K562 (cell line): ENCODE measurements around the gene RBM20. TPM values are rescaled to one million over a fixed set of nuclear protein-coding genes. Genes with fewer than 3 reads are reported as not detected.

Experiments
- ATAC-seq: fragments of 200-7000 bp; cut with Tn5 transposase; 3 replicates; pipeline ENCODE4 v1.9.1; 2020; ENCODE audit warnings: moderate library complexity
- BruUV-seq: library from RNA; stranded (reverse); fragments of 400-500 nt; replicated peaks from 2 replicates; lab custom pipeline; 2021; lab: Mats Ljungman, UMichigan
- CTCF ChIA-PET: fragments of 300-600 bp; formaldehyde crosslinking; extraction: SDS; loops from one replicate; lab custom pipeline; 2021; ENCODE audit warnings: low intra/inter-chr PET ratio; lab: Yijun Ruan, JAX
- POLR2A ChIA-PET: fragments of 300-600, 350-650 bp; sonication (Branson Sonifier 250); formaldehyde crosslinking; extraction: SDS; loops from one replicate; lab custom pipeline; 2021; ENCODE audit warnings: antibody characterized with exemption, inconsistent platforms; lab: Yijun Ruan, JAX
- DNase-seq, 4 experiments: peaks; one replicate each; pipeline versions ENCODE4 v3.0.0 to v3.0.0-alpha.2; 2011 to 2018; ENCODE audit warnings: low spot score in 3 of 4, mixed read lengths in 3 of 4; ENCODE audit errors: extremely low read depth in 1 of 4
- FAIRE-seq: peaks from 2 replicates; lab custom pipeline; 2011; peaks lifted over from hg19 to GRCh38; lab: Jason Lieb, UNC
- H2AFZ ChIP-seq: 2 replicates; pipeline ENCODE4 v1.6.0; 2011; ENCODE audit warnings: low read depth, low read length, control low read depth, inconsistent platforms
- H3K27ac ChIP-seq: fragments of 200-600 bp; 3 replicates; pipeline ENCODE4 v1.8.0; 2011; ENCODE audit warnings: low read depth, mild to moderate bottlenecking, control low read depth, inconsistent platforms, low read length, moderate library complexity, mixed read lengths; ENCODE audit errors: extremely low read depth
- H3K27me3 ChIP-seq, 2 experiments: fragments of 300-600 bp in 1 of 2; 2 replicates in 1 of 2; 3 replicates in 1 of 2; pipeline versions ENCODE4 v1.6.0 to v1.8.0; 2011; ENCODE audit warnings: inconsistent platforms in 2 of 2, low read length in 2 of 2, mild to moderate bottlenecking in 1 of 2, mixed read lengths in 1 of 2, moderate library complexity in 1 of 2; ENCODE audit not compliant: control insufficient read depth in 2 of 2, insufficient read depth in 2 of 2
- H3K36me3 ChIP-seq: fragments of 300-600 bp; 3 replicates; pipeline ENCODE4 v1.8.0; 2011; ENCODE audit warnings: mild to moderate bottlenecking, low read length, inconsistent platforms; ENCODE audit not compliant: control insufficient read depth, insufficient read depth
- H3K4me1 ChIP-seq, 2 experiments: fragments of 200-600 bp in 1 of 2; replicated peaks in 1 of 2; 2 replicates in 1 of 2; 3 replicates in 1 of 2; pipeline versions ENCODE4 v1.5.1 to v1.8.0; 2011; ENCODE audit warnings: inconsistent platforms in 2 of 2, low read length in 2 of 2, mild to moderate bottlenecking in 1 of 2, mixed read lengths in 1 of 2, moderate library complexity in 1 of 2; ENCODE audit not compliant: control insufficient read depth in 2 of 2, insufficient read depth in 2 of 2
- H3K4me2 ChIP-seq: 2 replicates; pipeline ENCODE4 v1.6.1; 2011; ENCODE audit warnings: low read length, control low read depth, inconsistent platforms, mixed read lengths; ENCODE audit not compliant: insufficient read depth
- H3K4me3 ChIP-seq: fragments of 200-600 bp; sonication (generic), shearing (Covaris generic); 2 replicates; pipeline ENCODE4 v1.5.1; 2016; ENCODE audit warnings: control low read depth, inconsistent platforms
- H3K79me2 ChIP-seq: fragments of 200-600 bp; 3 replicates; pipeline ENCODE4 v1.8.0; 2011; ENCODE audit warnings: low read length, inconsistent platforms; ENCODE audit not compliant: control insufficient read depth, insufficient read depth
- H3K9ac ChIP-seq, 2 experiments: 2 replicates each; pipeline versions ENCODE4 v1.6.0 to v1.6.1; 2011; ENCODE audit warnings: low read depth in 2 of 2, low read length in 2 of 2, control low read depth in 1 of 2, inconsistent platforms in 1 of 2, mild to moderate bottlenecking in 1 of 2, mixed read lengths in 1 of 2; ENCODE audit not compliant: insufficient read depth in 1 of 2
- H3K9me1 ChIP-seq: one replicate; pipeline ENCODE4 v1.6.0; 2011; ENCODE audit warnings: inconsistent platforms, mild to moderate bottlenecking, low read length, moderate library complexity; ENCODE audit not compliant: control insufficient read depth, insufficient read depth
- H3K9me3 ChIP-seq: replicated peaks from 2 replicates; pipeline ENCODE4 v1.5.1; 2011; ENCODE audit warnings: low read depth, low read length, inconsistent platforms; ENCODE audit not compliant: control insufficient read depth, insufficient read depth
- H4K20me1 ChIP-seq: replicated peaks from 2 replicates; pipeline ENCODE4 v1.6.1; 2011; ENCODE audit warnings: low read length, inconsistent platforms, mixed read lengths; ENCODE audit not compliant: control insufficient read depth, insufficient read depth
- E4F1 ChIP-seq: fragments of 250-450 bp; sonication (Bioruptor Pico); IDR thresholded peaks from 2 replicates; pipeline ENCODE4 v1.5.0; 2021; ENCODE audit warnings: mild to moderate bottlenecking, borderline replicate concordance
- IRF2 ChIP-seq: sonication (generic); formaldehyde crosslinking; IDR thresholded peaks from 2 replicates; pipeline ENCODE4 v1.8.1; 2022; ENCODE audit warnings: mild to moderate bottlenecking, missing genetic modification reagents
- KHSRP ChIP-seq: fragments of 450-650 bp; IDR thresholded peaks from 2 replicates; pipeline ENCODE4 v1.6.1; 2017
- MCM5 ChIP-seq: fragments of 450-650 bp; IDR thresholded peaks from 2 replicates; pipeline ENCODE4 v1.6.1; 2016; ENCODE audit warnings: low read depth
- NFE2 ChIP-seq: IDR thresholded peaks from 2 replicates; pipeline ENCODE4 v1.6.1; 2014; ENCODE audit warnings: antibody characterized with exemption, low read depth
- NKRF ChIP-seq: fragments of 450-650 bp; IDR thresholded peaks from 2 replicates; pipeline ENCODE4 v1.6.1; 2016; ENCODE audit warnings: borderline replicate concordance
- WGBS: fragments of 100-300 bp; shearing (Covaris generic); methylation state at CpG from one replicate; pipeline ENCODE4 v1.1.6; 2016; ENCODE audit warnings: low coverage, mixed read lengths; ENCODE audit not compliant: insufficient coverage; ENCODE audit errors: missing lambda C conversion rate; 5-methylcytosine and 5-hydroxymethylcytosine counted together
- in situ Hi-C: fragments of 300-500 bp; cut with MboI; formaldehyde crosslinking; loops from 4 replicates; pipeline ENCODE4 v1.15.0; 2018; ENCODE audit warnings: inconsistent platforms, mixed read lengths
- intact Hi-C: fragments of 100-400 bp; cut with micrococcal nuclease; formaldehyde crosslinking; loops from 2 replicates; pipeline ENCODE4 v1.14.2; 2022
- polyA plus RNA-seq, 8 experiments: library from polyadenylated mRNA; depleted of rRNA in 4 of 8; stranded (reverse) in 5 of 8; unstranded in 3 of 8; fragments of >200 nt; fragmentation: Nextera tagmentation in 2 of 8; fragmentation: Illumina TruSeq in 1 of 8; extraction: Ambion mirVana in 2 of 8; extraction: Trizol in 1 of 8; gene quantifications; 2 replicates each; pipeline versions ENCODE4 v1.2.1 to v1.2.3, GENCODE V29; 2011 to 2014; ENCODE audit warnings: inconsistent platforms in 1 of 8, missing spikeins in 1 of 8
- total RNA-seq, 7 experiments: library from RNA; depleted of rRNA in 6 of 7; stranded (reverse); fragments of >200 nt in 6 of 7; fragmentation: Illumina TruSeq in 2 of 7; extraction: Trizol in 2 of 7; gene quantifications; 2 replicates each; pipeline versions ENCODE4 v1.2.1 to v1.2.3, GENCODE V29; 2011 to 2021; ENCODE audit warnings: low replicate concordance in 1 of 7

RBM20 gene
- total and polyA plus RNA-seq, 9 of the 15 experiments (the other 6 are each of a cell fraction or from before 2014, with no cell fraction given), result 0.63 to 5.7 (median 3.2) TPM

- ATAC-seq, result no peak
- H3K9me1 ChIP-seq, result no peaks in the 10 kb centered on the region
- no peak overlapping the region for H2AFZ ChIP-seq
- H4K20me1 ChIP-seq, result no peaks in the 10 kb centered on the region
- H3K79me2 ChIP-seq, result peaks cover 24% of the 10 kb centered on the region
- no peaks in the 10 kb centered on the region; a peak in 1 of 5 replicates for H3K4me1 ChIP-seq
- 94% methylated on average over 5 of the region's 6 CpGs for WGBS
- intact Hi-C loops, result no loop called here
- 0 out of 2 replicates have a peak, but pooled peaks cover 1% of the 10 kb centered on the region for H3K9me3 ChIP-seq
- CTCF ChIA-PET, result no interaction called here
- TF ChIP-seq IRF2 (no peak), KHSRP (no peak), NKRF (no peak), MCM5 (no peak), NFE2 (no peak), E4F1 (CRISPR knock-in tag) (no peak)
- TF ChIP-seq, all 486 proteins: peak for 0
- Histone ChIP-seq H3K36me3 (no peaks in the 10 kb centered on the region), H3K27me3 (no peaks in the 10 kb centered on the region), H3K27ac (no peak overlapping the region), H3K4me2 (no peak overlapping the region), H3K9ac (no peak overlapping the region), H3K4me3 (no peak overlapping the region)
- no TSS peak for BruUV-seq
- POLR2A ChIA-PET, result interaction anchor here (0.5 to 1.9 kb wide), 3 partner anchors 13 to 140 kb away, joined by 3 to 6 read pairs (median 3); no protein-coding TSS in a partner anchor
- DNase-seq, result no peak
- no peak for FAIRE-seq
- in situ Hi-C loops, result no loop called here
Observed at GRCh38 chr10:110686047-110686446, 41.9 kb downstream of the RBM20 start.
